GM03348 (cell line): Measurements from ENCODE around the gene SLCO2B1.

Experiments
- DNase-seq: peaks from one replicate; pipeline ENCODE4 v3.0.0; 2012; ENCODE audit warnings: low spot score

SLCO2B1 gene

GRCh38 chr11:75145196-75145971, 5.5 kb upstream of the SLCO2B1 start:
- no peak for DNase-seq

GRCh38 chr11:75145972-75146519, 4.9 kb upstream of the SLCO2B1 start:
- no peak for DNase-seq

- DNase-seq: no peak
Observed at GRCh38 chr11:75146711-75147110, 4.2 kb upstream of the SLCO2B1 start.

GRCh38 chr11:75147191-75147874, 3.6 kb upstream of the SLCO2B1 start:
- DNase-seq: no peak

- DNase-seq: no peak
Observed at GRCh38 chr11:75147875-75148263, 3.0 kb upstream of the SLCO2B1 start.

- DNase-seq: no peak
Observed at GRCh38 chr11:75148436-75148983, 2.4 kb upstream of the SLCO2B1 start.

- DNase-seq: no peak
Observed at GRCh38 chr11:75149766-75150465, 991 bp upstream of the SLCO2B1 start.

- no peak for DNase-seq
Observed at GRCh38 chr11:75151346-75152047, 590 bp downstream of the SLCO2B1 start.

GRCh38 chr11:75152090-75152489, 1.2 kb downstream of the SLCO2B1 start:
- DNase-seq: no peak

- no peak for DNase-seq
Observed at GRCh38 chr11:75152651-75153427, 1.9 kb downstream of the SLCO2B1 start.

- DNase-seq: no peak
Observed at GRCh38 chr11:75154646-75155569, 4.0 kb downstream of the SLCO2B1 start.

GRCh38 chr11:75155570-75156422, 4.9 kb downstream of the SLCO2B1 start:
- no peak for DNase-seq

GRCh38 chr11:75158241-75158640, 7.3 kb downstream of the SLCO2B1 start:
- no peak for DNase-seq

GRCh38 chr11:75158696-75159150, 7.8 kb downstream of the SLCO2B1 start:
- no peak for DNase-seq

GRCh38 chr11:75159151-75159953, 8.4 kb downstream of the SLCO2B1 start:
- no peak for DNase-seq

GRCh38 chr11:75160220-75160757, 9.4 kb downstream of the SLCO2B1 start:
- no peak for DNase-seq

- no peak for DNase-seq
Observed at GRCh38 chr11:75160880-75161279, 10.0 kb downstream of the SLCO2B1 start.
